Right lobe of liver (tissue), 4 donors: ENCODE data around the gene LSP1.

Source experiments
- CTCF ChIP-seq, 4 donors: fragments of 200-600 bp in 3 of 4; fragments of 450-650 bp in 1 of 4; IDR thresholded peaks; one replicate each; pipeline versions ENCODE4 v1.5.1 to v1.8.0; 2016 to 2022; ENCODE audit warnings: antibody characterized with exemption in 4 of 4, mild to moderate bottlenecking in 2 of 4
- POLR2A ChIP-seq: fragments of 450-650 bp; IDR thresholded peaks from one replicate; pipeline ENCODE4 v1.6.1; 2017; ENCODE audit warnings: antibody characterized with exemption, mild to moderate bottlenecking
- donor health status: DM: no; HTN: no; CAD: no.
- donor health status: DM: no; HTN: no; CAD: no.
- donor health status: DM: no; HTN: yes; CAD: no.

GRCh38 chr11:1870721-1871466 is 18.0 kb downstream of the LSP1 start:
- no peak for TF ChIP-seq CTCF (IDR thresholded peaks at IDR 0.05)
- TF ChIP-seq POLR2A: no peak
